ENCODE results near the gene TOPAZ1.
A peak's percentile ranks its signal among the peaks of the same experiment; 100 is the strongest.
"Not testable (repeated sequence)": the region's sequence is repeated elsewhere in the genome, so short reads cannot be mapped to it uniquely, and the experiment has no call there.

Gene TOPAZ1

DNA sequence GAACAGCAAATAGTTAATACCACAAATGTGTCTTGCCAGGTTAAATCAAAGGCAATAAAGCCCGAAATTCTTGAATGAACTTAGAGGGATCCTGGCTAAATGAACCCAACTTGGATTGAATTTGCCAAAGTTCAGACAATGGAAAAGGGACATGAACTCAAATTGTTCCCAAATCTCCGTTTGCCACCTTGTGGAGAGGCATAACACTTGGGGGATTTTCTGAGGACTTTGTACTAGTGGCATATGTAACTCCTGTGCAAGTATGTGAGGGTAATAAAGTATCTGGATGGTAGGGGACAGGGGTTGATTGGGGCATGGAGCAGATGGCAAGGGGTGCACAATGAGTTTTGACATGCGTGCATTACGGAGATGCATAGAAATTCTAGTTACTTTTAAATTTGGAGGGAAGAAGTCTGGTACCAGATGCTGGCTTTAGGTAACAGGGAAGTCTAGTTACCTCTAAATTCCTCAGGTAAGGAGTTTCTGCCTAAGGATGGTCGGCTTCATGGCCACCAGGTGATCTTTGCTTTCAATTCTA lies 95.6 kb downstream of the TOPAZ1 start:
- DNase-seq: no peak

DNA sequence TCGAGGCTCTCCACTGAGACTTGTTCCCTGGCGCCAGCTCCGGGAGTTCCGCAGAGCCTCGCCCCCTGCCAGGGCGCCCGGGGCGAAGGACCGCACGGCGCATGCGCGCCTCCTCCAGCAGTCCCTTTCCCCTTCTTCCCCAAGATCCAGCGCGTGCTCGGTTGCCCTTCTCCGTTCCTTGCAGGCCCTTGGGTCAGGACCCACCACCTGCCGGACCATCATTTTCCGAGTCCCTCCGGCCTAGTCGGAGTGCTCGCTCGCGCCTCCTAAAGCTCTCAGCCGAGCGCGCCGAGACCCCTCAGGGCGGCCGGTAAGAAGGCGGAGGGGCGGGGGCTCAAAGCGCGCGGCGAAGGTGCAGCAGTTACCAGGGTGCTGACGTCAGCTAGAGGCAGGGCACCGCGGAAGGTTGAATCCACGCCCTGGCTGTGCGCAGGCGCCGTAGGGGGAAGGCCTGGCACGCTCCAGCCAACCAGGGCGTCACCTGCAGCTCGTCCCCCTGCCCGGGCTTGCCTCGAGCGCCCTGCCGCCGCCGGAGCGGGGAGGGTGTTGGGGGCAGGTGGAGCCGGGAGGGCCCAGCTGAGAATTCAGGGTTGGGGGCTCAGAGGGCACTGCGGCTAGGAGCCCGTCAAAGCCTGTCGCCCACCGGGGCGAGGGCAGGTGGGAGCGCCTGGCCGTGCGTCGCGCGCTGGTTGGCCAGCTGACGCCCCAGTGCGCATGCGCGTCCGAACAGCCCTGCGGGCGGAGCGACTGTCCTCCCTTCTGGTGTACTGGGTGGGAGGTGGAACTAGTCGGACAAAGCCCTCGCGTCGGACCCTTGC lies 96.5 kb downstream of the TOPAZ1 start, which contains the start of gene TCAIM:
Gene TCAIM (plus strand): TSS at position 757 of the 818 bp plus-strand sequence. CDS start 16,017 bp downstream, outside the sequence.
- DNase-seq: peak; percentile 99

- no peak for DNase-seq
Measured at GRCh38 chr3:44338828-44339127, 97.1 kb downstream of the TOPAZ1 start.

DNA sequence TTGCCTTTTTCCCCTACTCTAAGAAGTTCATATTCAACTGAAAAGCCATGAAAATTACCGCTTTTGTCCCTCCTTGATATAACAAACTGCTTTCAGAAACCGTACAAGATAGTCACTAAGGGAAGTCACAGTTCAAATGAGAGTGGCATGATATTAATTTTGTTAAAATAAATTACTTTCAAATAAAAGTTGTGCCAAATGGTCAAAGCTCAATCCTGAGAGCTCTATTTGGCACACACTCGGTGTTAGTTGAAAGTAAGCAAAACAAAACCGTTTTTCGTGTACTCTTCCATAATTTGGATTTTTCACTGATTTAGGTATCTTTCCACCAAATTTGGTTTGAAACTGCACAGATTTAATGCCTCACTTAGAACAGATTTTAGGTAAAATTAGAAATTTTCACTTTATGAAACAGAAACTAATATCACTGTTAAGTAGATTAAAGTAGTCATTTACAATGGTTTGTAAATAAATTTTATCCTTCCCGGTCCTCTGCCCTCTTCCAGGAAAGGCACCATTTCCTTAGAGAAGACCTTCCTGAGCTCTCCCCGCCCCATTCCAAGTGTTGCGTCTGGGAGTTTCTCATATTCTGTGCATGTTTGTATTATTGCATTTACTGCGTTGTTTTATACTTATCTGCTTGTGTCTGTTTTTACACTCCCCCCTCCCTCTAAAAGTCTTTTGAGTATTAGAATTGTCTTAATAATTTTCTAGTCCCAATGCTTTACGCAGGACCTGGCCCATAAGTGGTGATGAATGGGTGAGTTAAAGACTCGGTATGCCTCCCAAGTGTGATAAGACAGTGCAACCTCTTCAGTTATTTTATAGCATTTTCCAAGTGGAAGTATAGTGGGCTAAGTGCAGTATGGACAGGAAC lies 97.7 kb downstream of the TOPAZ1 start:
- no peak for DNase-seq

GRCh38 chr3:44340058-44340395 lies 98.3 kb downstream of the TOPAZ1 start:
- no peak for DNase-seq

DNA sequence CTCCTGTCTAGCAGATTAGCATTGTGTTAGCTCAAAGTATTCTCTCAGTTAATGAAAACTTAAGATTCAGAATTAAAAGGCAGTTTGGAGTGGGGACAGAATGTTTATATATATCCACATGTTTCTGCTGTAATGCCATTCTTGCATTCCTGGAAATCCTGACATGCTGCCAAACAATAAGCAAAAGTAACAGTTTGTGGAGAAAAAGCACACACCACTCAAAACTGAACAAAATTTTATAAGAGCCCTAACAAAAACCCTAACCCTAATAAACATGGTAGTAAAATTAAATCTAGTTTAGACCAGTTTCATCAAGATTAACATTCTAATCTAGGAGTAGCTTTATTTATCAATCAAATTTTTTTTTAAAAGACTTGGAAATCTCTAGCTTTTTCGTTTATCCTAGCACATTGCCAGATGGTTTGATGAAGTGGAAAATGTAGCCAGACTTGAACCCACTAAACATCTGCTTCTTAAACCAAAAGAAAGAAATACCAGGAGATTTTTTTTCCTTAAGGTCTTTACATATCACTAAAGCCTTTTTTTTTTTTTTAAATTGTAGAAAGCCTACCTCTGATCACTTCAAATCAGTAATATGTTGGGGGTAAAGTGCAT lies 100.6 kb downstream of the TOPAZ1 start:
- no peak for DNase-seq

DNA sequence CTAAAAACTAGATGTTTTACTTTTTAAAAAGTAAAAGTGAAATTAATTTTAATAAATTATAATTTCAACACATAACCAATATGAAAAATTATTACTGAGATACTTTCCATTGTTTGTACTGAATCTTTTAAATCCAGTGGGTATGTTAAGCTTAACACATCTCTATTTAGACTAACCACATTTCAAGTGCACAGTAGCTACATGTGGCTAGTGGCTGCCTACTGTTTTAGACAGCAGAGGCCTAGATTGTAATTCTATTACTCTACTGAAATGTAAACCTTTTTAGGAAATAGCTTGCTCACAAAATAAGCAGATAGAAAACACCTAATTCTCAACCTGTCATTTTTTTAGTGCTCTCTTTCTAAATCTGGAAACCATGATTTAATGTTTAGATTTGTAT lies 101.7 kb downstream of the TOPAZ1 start:
- DNase-seq: no peak

GRCh38 chr3:44346590-44346989 lies 104.9 kb downstream of the TOPAZ1 start:
- not testable (repeated sequence) for DNase-seq

DNA sequence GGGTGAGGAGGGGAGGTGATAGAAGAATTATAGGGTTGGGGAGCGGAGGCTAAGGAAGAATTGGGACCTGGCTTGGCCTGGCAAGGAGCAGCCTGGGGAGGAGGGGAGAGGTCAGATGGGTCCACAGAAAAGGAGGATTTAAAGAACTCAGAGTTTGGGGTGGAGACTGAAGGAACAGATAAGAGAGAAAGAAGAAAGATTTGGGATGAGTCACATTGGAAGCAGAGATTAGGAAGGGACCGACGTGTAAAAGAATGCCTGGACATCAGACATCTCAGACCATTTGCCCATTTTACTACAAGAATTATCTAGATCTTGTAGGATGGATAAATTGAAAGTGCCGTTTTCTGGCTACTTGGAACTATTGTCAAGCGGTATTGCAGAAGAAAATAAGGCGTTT lies 107.3 kb downstream of the TOPAZ1 start:
- DNase-seq: no peak

DNA sequence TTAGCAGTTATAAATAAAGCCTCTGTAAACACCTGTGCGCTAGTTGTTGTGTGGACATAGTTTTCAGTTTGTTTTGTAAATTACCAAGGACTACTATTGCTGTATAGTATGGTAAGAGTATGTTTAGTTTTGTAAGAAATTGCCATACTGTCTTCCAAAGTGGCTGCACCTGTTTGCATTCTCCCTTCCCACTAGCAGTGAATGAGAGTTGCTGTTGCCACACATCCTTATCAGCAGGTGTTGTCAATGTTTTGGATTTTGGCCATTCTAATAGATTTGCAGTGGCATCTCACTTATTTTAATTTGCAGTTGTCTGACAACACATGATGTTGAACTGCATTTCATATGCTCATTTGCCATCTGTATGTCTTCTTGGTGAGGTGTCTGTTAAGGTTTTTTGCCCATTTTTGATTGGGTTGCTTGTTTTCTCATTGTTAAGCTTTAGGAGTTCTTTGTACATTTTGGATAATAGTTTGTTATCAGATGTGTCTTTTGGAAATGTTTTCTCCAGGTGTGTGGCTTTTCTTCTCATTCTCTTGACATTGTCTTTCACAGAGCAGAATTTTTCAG lies 111.8 kb downstream of the TOPAZ1 start:
- no peak for DNase-seq

- DNase-seq: no peak
Measured at GRCh38 chr3:44355362-44356033, 113.8 kb downstream of the TOPAZ1 start.

- no peak for DNase-seq
Measured at GRCh38 chr3:44359146-44359751, 117.6 kb downstream of the TOPAZ1 start.

DNA sequence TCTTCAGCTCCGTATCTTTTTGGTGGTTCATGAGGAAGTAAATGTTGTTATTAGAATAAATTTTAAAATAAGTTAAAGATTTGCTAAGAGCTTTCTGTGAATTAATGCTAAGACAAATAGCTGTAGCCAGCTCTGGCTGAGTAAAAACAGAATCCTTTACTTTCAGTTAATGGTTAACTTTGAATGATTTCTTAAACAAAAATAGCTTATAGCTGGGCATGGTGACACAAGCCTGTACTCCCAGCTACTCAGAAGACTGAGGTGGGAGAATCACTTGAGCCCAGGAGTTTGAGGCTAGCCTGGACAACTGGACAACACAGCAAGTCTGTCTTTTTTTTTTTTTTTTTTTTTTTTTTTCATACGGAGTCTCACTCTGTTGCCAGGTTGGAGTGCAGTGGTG lies 121.9 kb downstream of the TOPAZ1 start:
- DNase-seq: no peak

GRCh38 chr3:44365952-44366351 lies 124.3 kb downstream of the TOPAZ1 start:
- no peak for DNase-seq

DNA sequence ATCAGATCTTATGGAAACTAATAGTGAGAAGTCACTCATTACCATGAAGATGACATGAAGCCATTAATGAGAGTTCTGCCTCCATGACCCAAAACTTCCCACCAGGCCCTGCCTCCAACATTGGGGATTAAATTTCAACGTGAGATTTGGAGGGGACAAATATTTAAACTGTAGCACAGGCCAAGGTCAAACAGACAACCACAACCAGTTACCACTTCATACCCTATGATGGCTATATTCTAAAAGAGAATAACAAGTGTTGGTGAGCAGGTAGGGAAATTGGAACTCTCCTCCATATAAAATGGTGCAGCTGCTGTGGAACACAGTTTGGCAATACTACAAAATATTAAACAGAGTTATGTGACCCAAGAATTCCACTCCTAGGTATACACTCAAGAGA lies 133.8 kb downstream of the TOPAZ1 start:
- DNase-seq: no peak

Data from stimulated activated naive CD4-positive, alpha-beta T cell treated with Interleukin-2 at 50 U/mL for 16 hours (primary cell).